H9 (cell line): ENCODE data around the gene MYMK. TPM values are rescaled to one million over a fixed set of nuclear protein-coding genes. Genes with fewer than 3 reads are reported as not detected.

Experiments
- DNase-seq: peaks from one replicate; pipeline ENCODE4 v3.0.0-alpha.2; 2017
- H2AFZ ChIP-seq: one replicate; pipeline ENCODE4 v1.6.1; 2013; ENCODE audit warnings: mild to moderate bottlenecking, low read length, control low read depth, moderate library complexity
- H2AK5ac ChIP-seq: 2 replicates; pipeline ENCODE4 v1.6.1; 2013; ENCODE audit warnings: low read length, control low read depth, mixed read lengths; ENCODE audit not compliant: insufficient read length
- H2BK120ac ChIP-seq: one replicate; pipeline ENCODE4 v1.6.1; 2013; ENCODE audit warnings: low read depth, mild to moderate bottlenecking, low read length, control low read depth, inconsistent platforms; ENCODE audit not compliant: poor library complexity, severe bottlenecking
- H2BK12ac ChIP-seq: 2 replicates; pipeline ENCODE4 v1.6.1; 2013; ENCODE audit warnings: low read length, control low read depth, mixed read lengths, low read depth; ENCODE audit not compliant: insufficient read length
- H2BK15ac ChIP-seq: 2 replicates; pipeline ENCODE4 v1.6.1; 2013; ENCODE audit warnings: low read depth, low read length, control low read depth
- H2BK20ac ChIP-seq: one replicate; pipeline ENCODE4 v1.6.1; 2013; ENCODE audit warnings: low read depth, mild to moderate bottlenecking, low read length, control low read depth, inconsistent platforms; ENCODE audit not compliant: poor library complexity, severe bottlenecking
- H2BK5ac ChIP-seq: 2 replicates; pipeline ENCODE4 v1.6.1; 2013; ENCODE audit warnings: low read length, control low read depth, mixed read lengths; ENCODE audit not compliant: insufficient read length
- H3K14ac ChIP-seq: 2 replicates; pipeline ENCODE4 v1.6.1; 2013; ENCODE audit warnings: low read length, control low read depth; ENCODE audit not compliant: insufficient read depth
- H3K18ac ChIP-seq: 2 replicates; pipeline ENCODE4 v1.6.1; 2013; ENCODE audit warnings: low read depth, mild to moderate bottlenecking, mixed read lengths, low read length, control low read depth; ENCODE audit not compliant: insufficient read length
- H3K23ac ChIP-seq: 2 replicates; pipeline ENCODE4 v1.6.1; 2013; ENCODE audit warnings: low read length, control low read depth, mixed read lengths, low read depth; ENCODE audit not compliant: insufficient read length
- H3K23me2 ChIP-seq: 2 replicates; pipeline ENCODE4 v1.6.1; 2013; ENCODE audit warnings: low read depth, mild to moderate bottlenecking, mixed read lengths, low read length, control low read depth; ENCODE audit not compliant: insufficient read length, poor library complexity, severe bottlenecking
- H3K27ac ChIP-seq: 2 replicates; pipeline ENCODE4 v1.5.1; 2013; ENCODE audit warnings: low read length, control low read depth, mixed read lengths, low read depth; ENCODE audit not compliant: insufficient read length
- H3K27me3 ChIP-seq: 2 replicates; pipeline ENCODE4 v1.6.1; 2013; ENCODE audit warnings: low read length, control low read depth, inconsistent platforms; ENCODE audit not compliant: insufficient read depth
- H3K4ac ChIP-seq: 2 replicates; pipeline ENCODE4 v1.6.1; 2013; ENCODE audit warnings: low read depth, mild to moderate bottlenecking, control low read depth, inconsistent platforms, low read length, moderate library complexity
- H3K4me1 ChIP-seq: 2 replicates; pipeline ENCODE4 v1.6.1; 2013; ENCODE audit warnings: low read length, control low read depth, inconsistent platforms; ENCODE audit not compliant: insufficient read depth
- H3K4me2 ChIP-seq: 2 replicates; pipeline ENCODE4 v1.6.1; 2013; ENCODE audit warnings: low read length, control low read depth, mixed read lengths; ENCODE audit not compliant: insufficient read length, insufficient read depth
- H3K56ac ChIP-seq: 2 replicates; pipeline ENCODE4 v1.6.1; 2013; ENCODE audit warnings: low read depth, mild to moderate bottlenecking, mixed read lengths, low read length, control low read depth; ENCODE audit not compliant: insufficient read length
- H3K79me1 ChIP-seq: 2 replicates; pipeline ENCODE4 v1.6.1; 2013; ENCODE audit warnings: low read depth, mild to moderate bottlenecking, moderate library complexity, low read length, control low read depth, inconsistent platforms; ENCODE audit not compliant: insufficient read depth, poor library complexity, severe bottlenecking
- H3K79me2 ChIP-seq: 2 replicates; pipeline ENCODE4 v1.6.1; 2013; ENCODE audit warnings: low read length, control low read depth, inconsistent platforms; ENCODE audit not compliant: insufficient read depth
- H3K9ac ChIP-seq: 2 replicates; pipeline ENCODE4 v1.6.1; 2013; ENCODE audit warnings: low read length, control low read depth, mixed read lengths; ENCODE audit not compliant: insufficient read length; ENCODE audit errors: extremely low read depth
- H3K9me3 ChIP-seq: one replicate; pipeline ENCODE4 v1.6.1; 2013; ENCODE audit warnings: low read depth, low read length, inconsistent platforms; ENCODE audit not compliant: control insufficient read depth
- H3T11ph ChIP-seq: one replicate; pipeline ENCODE4 v1.6.1; 2013; ENCODE audit warnings: mild to moderate bottlenecking, low read length, control low read depth, inconsistent platforms
- H4K20me1 ChIP-seq: one replicate; pipeline ENCODE4 v1.6.1; 2013; ENCODE audit not compliant: control insufficient read depth, insufficient read length, insufficient read depth
- H4K5ac ChIP-seq: 2 replicates; pipeline ENCODE4 v1.6.1; 2013; ENCODE audit warnings: low read depth, mild to moderate bottlenecking, mixed read lengths, low read length, control low read depth; ENCODE audit not compliant: insufficient read length
- H4K8ac ChIP-seq: replicated peaks from 2 replicates; pipeline ENCODE4 v1.6.1; 2013; ENCODE audit warnings: low read length, control low read depth, mixed read lengths, low read depth; ENCODE audit not compliant: insufficient read length
- H4K91ac ChIP-seq: 2 replicates; pipeline ENCODE4 v1.6.1; 2013; ENCODE audit warnings: low read depth, mild to moderate bottlenecking, moderate library complexity, mixed read lengths, low read length, control low read depth; ENCODE audit not compliant: insufficient read length
- H3K27ac Mint-ChIP-seq, 3 experiments: 2 replicates in 2 of 3; 3 replicates in 1 of 3; pipeline ENCODE4 v1.8.0; 2020 to 2021; ENCODE audit warnings: mixed read lengths in 3 of 3, mild to moderate bottlenecking in 1 of 3, moderate library complexity in 1 of 3
- H3K27me3 Mint-ChIP-seq: 2 replicates; pipeline ENCODE4 v1.8.0; 2021; ENCODE audit warnings: low read depth, mild to moderate bottlenecking, moderate library complexity, mixed read lengths
- H3K36me3 Mint-ChIP-seq, 3 experiments: 2 replicates in 2 of 3; 3 replicates in 1 of 3; pipeline ENCODE4 v1.8.0; 2020 to 2021; ENCODE audit warnings: low read depth in 3 of 3, mixed read lengths in 3 of 3; ENCODE audit not compliant: insufficient read depth in 1 of 3
- H3K4me1 Mint-ChIP-seq, 2 experiments: 2 replicates each; pipeline ENCODE4 v1.8.0; 2020; ENCODE audit warnings: mixed read lengths in 2 of 2
- H3K4me3 Mint-ChIP-seq, 2 experiments: 2 replicates in 1 of 2; 3 replicates in 1 of 2; pipeline ENCODE4 v1.8.0; 2020 to 2021; ENCODE audit warnings: mild to moderate bottlenecking in 2 of 2, mixed read lengths in 2 of 2, moderate library complexity in 1 of 2
- H3K9me3 Mint-ChIP-seq, 2 experiments: 2 replicates in 1 of 2; 3 replicates in 1 of 2; pipeline ENCODE4 v1.8.0; 2020; ENCODE audit warnings: mild to moderate bottlenecking in 2 of 2, mixed read lengths in 2 of 2, moderate library complexity in 1 of 2
- WGBS: extraction: QIAGEN DNeasy Blood & Tissue Kit; methylation state at CpG from one replicate; pipeline ENCODE4 v1.1.7; 2013; ENCODE audit warnings: missing lambda C conversion rate, low lambda C conversion rate, mixed read lengths; ENCODE audit not compliant: insufficient read length; ENCODE audit errors: extremely low coverage; 5-methylcytosine and 5-hydroxymethylcytosine counted together
- total RNA-seq: library from RNA; stranded (reverse); gene quantifications from 2 replicates; pipeline ENCODE4 v1.2.1, GENCODE V29; 2021
- TF ChIP-seq, protein P1 (sequence below): fragments of 200-600 bp; sonication (generic); conservative IDR thresholded peaks from 3 replicates; pipeline ENCODE4 v1.8.0; 2021; ENCODE audit warnings: antibody characterized with exemption, mild to moderate bottlenecking

Gene MYMK
- total RNA-seq, 1 experiment from 2014 or later: not detected

DNA sequence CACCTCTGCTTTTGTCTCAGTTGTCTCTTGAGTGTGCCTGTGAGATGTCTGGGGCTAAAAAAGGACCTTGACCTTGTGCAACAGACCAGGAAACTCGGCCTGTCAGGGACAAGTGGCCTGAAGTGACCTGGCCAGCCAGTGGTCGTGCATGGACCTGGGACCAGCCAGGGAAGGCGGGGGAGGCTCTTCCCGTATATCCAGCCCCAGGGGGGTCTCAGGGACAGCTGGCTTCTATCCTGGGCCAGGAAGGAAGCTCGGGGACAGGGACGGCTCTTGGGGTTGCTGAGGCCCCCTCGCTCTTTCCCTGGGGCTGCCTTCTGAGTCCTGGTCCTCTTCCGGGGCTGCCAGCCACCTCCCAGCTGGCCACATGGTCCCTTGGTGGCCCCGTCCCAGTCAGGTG lies 6.5 kb upstream of the MYMK start:
- Histone ChIP-seq H3K27ac (no peak overlapping the region), H3K18ac (no peak overlapping the region), H4K5ac (no peak overlapping the region), H3K27me3 (no peaks in the 10 kb centered on the region; the same call in 1 of the 2 replicates), H4K20me1 (no peaks in the 10 kb centered on the region), H3K79me1 (no peaks in the 10 kb centered on the region), H3K23me2 (peaks cover 9% of the 10 kb centered on the region), H3K4ac (no peak overlapping the region), H3K9ac (no peak overlapping the region), H2AFZ (no peak overlapping the region), H3K4me2 (no peak overlapping the region), H2BK5ac (no peak overlapping the region), H3K56ac (no peak overlapping the region), H3K79me2 (no peaks in the 10 kb centered on the region), H2AK5ac (no peak overlapping the region), H2BK20ac (no peak overlapping the region), H3K9me3 (no peaks in the 10 kb centered on the region), H3T11ph (no peak overlapping the region), H2BK15ac (no peak overlapping the region), H3K4me1 (peaks cover under 1% of the 10 kb centered on the region; the same call in 1 of the 2 replicates), H4K91ac (no peak overlapping the region), H4K8ac (no peak overlapping the region), H2BK12ac (no peak overlapping the region), H3K23ac (no peak overlapping the region), H3K14ac (no peak overlapping the region), H2BK120ac (no peak overlapping the region)
- Mint-ChIP-seq H3K27ac (no peak overlapping the region), H3K4me1 (peaks cover 26 to 56% of the 10 kb centered on the region in 2 experiments), H3K27me3 (peaks cover 28% of the 10 kb centered on the region), H3K4me3 (no peak overlapping the region), H3K36me3 (no peaks in the 10 kb centered on the region; a peak in 1 of 7 replicates), H3K9me3 (no peaks in the 10 kb centered on the region)
- WGBS: no CpG with 5 or more reads among the region's 9 CpGs
- TF ChIP-seq, protein P1, sequence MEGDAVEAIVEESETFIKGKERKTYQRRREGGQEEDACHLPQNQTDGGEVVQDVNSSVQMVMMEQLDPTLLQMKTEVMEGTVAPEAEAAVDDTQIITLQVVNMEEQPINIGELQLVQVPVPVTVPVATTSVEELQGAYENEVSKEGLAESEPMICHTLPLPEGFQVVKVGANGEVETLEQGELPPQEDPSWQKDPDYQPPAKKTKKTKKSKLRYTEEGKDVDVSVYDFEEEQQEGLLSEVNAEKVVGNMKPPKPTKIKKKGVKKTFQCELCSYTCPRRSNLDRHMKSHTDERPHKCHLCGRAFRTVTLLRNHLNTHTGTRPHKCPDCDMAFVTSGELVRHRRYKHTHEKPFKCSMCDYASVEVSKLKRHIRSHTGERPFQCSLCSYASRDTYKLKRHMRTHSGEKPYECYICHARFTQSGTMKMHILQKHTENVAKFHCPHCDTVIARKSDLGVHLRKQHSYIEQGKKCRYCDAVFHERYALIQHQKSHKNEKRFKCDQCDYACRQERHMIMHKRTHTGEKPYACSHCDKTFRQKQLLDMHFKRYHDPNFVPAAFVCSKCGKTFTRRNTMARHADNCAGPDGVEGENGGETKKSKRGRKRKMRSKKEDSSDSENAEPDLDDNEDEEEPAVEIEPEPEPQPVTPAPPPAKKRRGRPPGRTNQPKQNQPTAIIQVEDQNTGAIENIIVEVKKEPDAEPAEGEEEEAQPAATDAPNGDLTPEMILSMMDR: no peak
- no peak for DNase-seq
